Measurements from ENCODE around the gene CYBA.

Gene CYBA

GRCh38 chr16:88631920-88632586, 18.8 kb downstream of the CYBA start:
- DNase-seq (ENCODE audit: low read depth, low spot score), result no peak

- DNase-seq (ENCODE audit: low read depth, low spot score), result no peak
Observed at GRCh38 chr16:88631384-88631783, 19.5 kb downstream of the CYBA start.

GRCh38 chr16:88630941-88631340, 19.9 kb downstream of the CYBA start:
- no peak for DNase-seq (ENCODE audit: low read depth, low spot score)

- no peak for DNase-seq (ENCODE audit: low read depth, low spot score)
Observed at GRCh38 chr16:88630433-88630832, 20.4 kb downstream of the CYBA start.

GRCh38 chr16:88629835-88630234, 21.0 kb downstream of the CYBA start:
- no peak for DNase-seq (ENCODE audit: low read depth, low spot score)

GRCh38 chr16:88628512-88628974, 22.3 kb downstream of the CYBA start:
- DNase-seq (ENCODE audit: low read depth, low spot score), result no peak

- DNase-seq (ENCODE audit: low read depth, low spot score), result no peak
Observed at GRCh38 chr16:88627531-88628411, 23.1 kb downstream of the CYBA start.

- no peak for DNase-seq (ENCODE audit: low read depth, low spot score)
Observed at GRCh38 chr16:88626646-88627045, 24.2 kb downstream of the CYBA start.

GRCh38 chr16:88624977-88625576, 25.8 kb downstream of the CYBA start:
- no peak for DNase-seq (ENCODE audit: low read depth, low spot score)

GRCh38 chr16:88624481-88624880, 26.4 kb downstream of the CYBA start:
- DNase-seq (ENCODE audit: low read depth, low spot score), result no peak

- no peak for DNase-seq (ENCODE audit: low read depth, low spot score)
Observed at GRCh38 chr16:88623858-88624257, 27.0 kb downstream of the CYBA start.

GRCh38 chr16:88622866-88623265, 28.0 kb downstream of the CYBA start:
- no peak for DNase-seq (ENCODE audit: low read depth, low spot score)

GRCh38 chr16:88622125-88622524, 28.7 kb downstream of the CYBA start:
- DNase-seq (ENCODE audit: low read depth, low spot score), result no peak

GRCh38 chr16:88619859-88620815, 30.7 kb downstream of the CYBA start:
- no peak for DNase-seq (ENCODE audit: low read depth, low spot score)

- DNase-seq (ENCODE audit: low read depth, low spot score), result no peak
Observed at GRCh38 chr16:88618956-88619667, 31.7 kb downstream of the CYBA start.

- DNase-seq (ENCODE audit: low read depth, low spot score), result no peak
Observed at GRCh38 chr16:88618182-88618955, 32.5 kb downstream of the CYBA start.

- no peak for DNase-seq (ENCODE audit: low read depth, low spot score)
Observed at GRCh38 chr16:88617268-88618031, 33.4 kb downstream of the CYBA start.

- no peak for DNase-seq (ENCODE audit: low read depth, low spot score)
Observed at GRCh38 chr16:88616736-88617135, 34.1 kb downstream of the CYBA start.

GRCh38 chr16:88616320-88616719, 34.5 kb downstream of the CYBA start:
- no peak for DNase-seq (ENCODE audit: low read depth, low spot score)
